ENCODE data around the gene LATS1. TPM values are rescaled to one million over a fixed set of nuclear protein-coding genes. Genes with fewer than 3 reads are reported as not detected.

LATS1 gene
- polyA plus RNA-seq, 1 donor from 2014 or later = 12.8 TPM

- H3K27ac ChIP-seq (ENCODE audit: low read length) = no peak overlapping the region
- H3K9ac ChIP-seq (ENCODE audit: low read length) = no peak overlapping the region
- no peaks in the 10 kb centered on the region for H3K9me2 ChIP-seq (ENCODE audit: insufficient read depth, low read length)
- H3K36me3 ChIP-seq (ENCODE audit: insufficient read depth, low read length) = no peaks in the 10 kb centered on the region
- H2AFZ ChIP-seq (ENCODE audit: low read depth, low read length) = no peak overlapping the region
- no peak overlapping the region for H3K4me3 ChIP-seq (ENCODE audit: low read length)
- H3K27me3 ChIP-seq (ENCODE audit: insufficient read depth, low read depth, low read length) = no peaks in the 10 kb centered on the region
- H3K4me2 ChIP-seq (ENCODE audit: low read length) = no peak overlapping the region
- H3F3A ChIP-seq (ENCODE audit: insufficient read depth, low read length, poor library complexity, severe bottlenecking) = no peaks in the 10 kb centered on the region
- TF ChIP-seq, protein P1, sequence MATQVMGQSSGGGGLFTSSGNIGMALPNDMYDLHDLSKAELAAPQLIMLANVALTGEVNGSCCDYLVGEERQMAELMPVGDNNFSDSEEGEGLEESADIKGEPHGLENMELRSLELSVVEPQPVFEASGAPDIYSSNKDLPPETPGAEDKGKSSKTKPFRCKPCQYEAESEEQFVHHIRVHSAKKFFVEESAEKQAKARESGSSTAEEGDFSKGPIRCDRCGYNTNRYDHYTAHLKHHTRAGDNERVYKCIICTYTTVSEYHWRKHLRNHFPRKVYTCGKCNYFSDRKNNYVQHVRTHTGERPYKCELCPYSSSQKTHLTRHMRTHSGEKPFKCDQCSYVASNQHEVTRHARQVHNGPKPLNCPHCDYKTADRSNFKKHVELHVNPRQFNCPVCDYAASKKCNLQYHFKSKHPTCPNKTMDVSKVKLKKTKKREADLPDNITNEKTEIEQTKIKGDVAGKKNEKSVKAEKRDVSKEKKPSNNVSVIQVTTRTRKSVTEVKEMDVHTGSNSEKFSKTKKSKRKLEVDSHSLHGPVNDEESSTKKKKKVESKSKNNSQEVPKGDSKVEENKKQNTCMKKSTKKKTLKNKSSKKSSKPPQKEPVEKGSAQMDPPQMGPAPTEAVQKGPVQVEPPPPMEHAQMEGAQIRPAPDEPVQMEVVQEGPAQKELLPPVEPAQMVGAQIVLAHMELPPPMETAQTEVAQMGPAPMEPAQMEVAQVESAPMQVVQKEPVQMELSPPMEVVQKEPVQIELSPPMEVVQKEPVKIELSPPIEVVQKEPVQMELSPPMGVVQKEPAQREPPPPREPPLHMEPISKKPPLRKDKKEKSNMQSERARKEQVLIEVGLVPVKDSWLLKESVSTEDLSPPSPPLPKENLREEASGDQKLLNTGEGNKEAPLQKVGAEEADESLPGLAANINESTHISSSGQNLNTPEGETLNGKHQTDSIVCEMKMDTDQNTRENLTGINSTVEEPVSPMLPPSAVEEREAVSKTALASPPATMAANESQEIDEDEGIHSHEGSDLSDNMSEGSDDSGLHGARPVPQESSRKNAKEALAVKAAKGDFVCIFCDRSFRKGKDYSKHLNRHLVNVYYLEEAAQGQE (IDR thresholded peaks at IDR 0.05; ENCODE audit: borderline replicate concordance) = no peak
- TF ChIP-seq, protein P2, sequence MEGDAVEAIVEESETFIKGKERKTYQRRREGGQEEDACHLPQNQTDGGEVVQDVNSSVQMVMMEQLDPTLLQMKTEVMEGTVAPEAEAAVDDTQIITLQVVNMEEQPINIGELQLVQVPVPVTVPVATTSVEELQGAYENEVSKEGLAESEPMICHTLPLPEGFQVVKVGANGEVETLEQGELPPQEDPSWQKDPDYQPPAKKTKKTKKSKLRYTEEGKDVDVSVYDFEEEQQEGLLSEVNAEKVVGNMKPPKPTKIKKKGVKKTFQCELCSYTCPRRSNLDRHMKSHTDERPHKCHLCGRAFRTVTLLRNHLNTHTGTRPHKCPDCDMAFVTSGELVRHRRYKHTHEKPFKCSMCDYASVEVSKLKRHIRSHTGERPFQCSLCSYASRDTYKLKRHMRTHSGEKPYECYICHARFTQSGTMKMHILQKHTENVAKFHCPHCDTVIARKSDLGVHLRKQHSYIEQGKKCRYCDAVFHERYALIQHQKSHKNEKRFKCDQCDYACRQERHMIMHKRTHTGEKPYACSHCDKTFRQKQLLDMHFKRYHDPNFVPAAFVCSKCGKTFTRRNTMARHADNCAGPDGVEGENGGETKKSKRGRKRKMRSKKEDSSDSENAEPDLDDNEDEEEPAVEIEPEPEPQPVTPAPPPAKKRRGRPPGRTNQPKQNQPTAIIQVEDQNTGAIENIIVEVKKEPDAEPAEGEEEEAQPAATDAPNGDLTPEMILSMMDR (IDR thresholded peaks at IDR 0.05; ENCODE audit: poor library complexity, severe bottlenecking) = no peak
- TF ChIP-seq MXI1 (conservative IDR thresholded peaks at IDR 0.05; ENCODE audit: poor library complexity, severe bottlenecking) (no peak), SMC3 (conservative IDR thresholded peaks at IDR 0.05; ENCODE audit: poor library complexity) (no peak), EZH2 (IDR thresholded peaks at IDR 0.05; ENCODE audit: borderline replicate concordance, insufficient read depth, low read length, poor library complexity, severe bottlenecking) (no peak), EP300 (conservative IDR thresholded peaks at IDR 0.05; ENCODE audit: poor library complexity, severe bottlenecking) (no peak), POLR2AphosphoS5 (IDR thresholded peaks at IDR 0.05) (no peak), TAF1 (IDR thresholded peaks at IDR 0.05; ENCODE audit: low read depth) (no peak), RAD21 (conservative IDR thresholded peaks at IDR 0.05) (no peak)
- no peaks in the 10 kb centered on the region for H4K20me1 ChIP-seq (ENCODE audit: insufficient read depth)
- H3K9me3 ChIP-seq (ENCODE audit: low read length) = no peaks in the 10 kb centered on the region
- H3K79me2 ChIP-seq (replicated peaks; ENCODE audit: insufficient read depth, low read length) = no peaks in the 10 kb centered on the region
Measured at GRCh38 chr6:149734915-149735314, 17.0 kb upstream of the LATS1 start.

DNA sequence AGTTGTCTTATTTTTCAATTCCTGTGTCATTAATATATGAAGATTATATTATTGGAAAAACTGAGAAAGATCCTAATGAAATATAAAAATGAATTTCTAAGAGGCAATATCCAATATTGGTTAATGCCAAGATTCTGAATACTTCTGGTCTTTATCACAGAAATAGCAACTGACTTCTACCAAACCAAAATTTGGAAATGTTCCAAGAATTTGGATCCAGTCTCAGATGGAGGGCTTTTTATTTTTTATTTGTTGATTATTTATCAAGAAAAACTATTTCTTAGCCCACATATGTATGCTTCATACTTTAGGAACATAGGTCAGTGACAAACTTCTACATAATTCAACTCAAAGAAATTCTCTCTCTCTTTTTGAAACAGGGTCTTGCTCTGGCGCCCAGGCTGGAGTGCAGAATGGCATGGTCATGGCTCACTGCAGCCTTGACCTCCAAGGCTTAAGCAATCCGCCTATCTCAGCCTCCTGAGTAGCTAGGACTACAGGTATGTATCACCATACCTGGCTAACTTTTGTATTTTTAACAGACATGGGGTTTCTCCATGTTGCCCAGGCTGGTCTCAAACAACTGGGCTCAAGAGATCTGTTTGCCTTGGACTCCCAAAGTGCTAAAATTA lies 15.3 kb upstream of the LATS1 start:
- no peaks in the 10 kb centered on the region for H3K79me2 ChIP-seq (replicated peaks; ENCODE audit: insufficient read depth, low read length)
- H3K4me3 ChIP-seq (ENCODE audit: low read length) = no peak overlapping the region
- TF ChIP-seq EZH2 (IDR thresholded peaks at IDR 0.05; ENCODE audit: borderline replicate concordance, insufficient read depth, low read length, poor library complexity, severe bottlenecking) (no peak), EP300 (conservative IDR thresholded peaks at IDR 0.05; ENCODE audit: poor library complexity, severe bottlenecking) (no peak), RAD21 (conservative IDR thresholded peaks at IDR 0.05) (no peak), SMC3 (conservative IDR thresholded peaks at IDR 0.05; ENCODE audit: poor library complexity) (no peak), POLR2AphosphoS5 (IDR thresholded peaks at IDR 0.05) (no peak), TAF1 (IDR thresholded peaks at IDR 0.05; ENCODE audit: low read depth) (no peak), MXI1 (conservative IDR thresholded peaks at IDR 0.05; ENCODE audit: poor library complexity, severe bottlenecking) (no peak)
- TF ChIP-seq, protein P1 (IDR thresholded peaks at IDR 0.05; ENCODE audit: borderline replicate concordance) = no peak
- TF ChIP-seq, protein P2 (IDR thresholded peaks at IDR 0.05; ENCODE audit: poor library complexity, severe bottlenecking) = no peak
- H3K4me2 ChIP-seq (ENCODE audit: low read length) = no peak overlapping the region
- H3K27me3 ChIP-seq (ENCODE audit: insufficient read depth, low read depth, low read length) = no peaks in the 10 kb centered on the region
- no peak overlapping the region for H3K9ac ChIP-seq (ENCODE audit: low read length)
- H3K9me2 ChIP-seq (ENCODE audit: insufficient read depth, low read length) = no peaks in the 10 kb centered on the region
- H3K27ac ChIP-seq (ENCODE audit: low read length) = no peak overlapping the region
- no peak overlapping the region for H2AFZ ChIP-seq (ENCODE audit: low read depth, low read length)
- H3F3A ChIP-seq (ENCODE audit: insufficient read depth, low read length, poor library complexity, severe bottlenecking) = no peaks in the 10 kb centered on the region
- no peaks in the 10 kb centered on the region for H4K20me1 ChIP-seq (ENCODE audit: insufficient read depth)
- no peaks in the 10 kb centered on the region for H3K9me3 ChIP-seq (ENCODE audit: low read length)
- no peaks in the 10 kb centered on the region for H3K36me3 ChIP-seq (ENCODE audit: insufficient read depth, low read length)

All from neural cell (in vitro differentiated cells).